ENCODE measurements around the gene OR9A2. TPM values are rescaled to one million over a fixed set of nuclear protein-coding genes. Genes with fewer than 3 reads are reported as not detected.
"Not testable (repeated sequence)": the region's sequence is repeated elsewhere in the genome, so short reads cannot be mapped to it uniquely, and the experiment has no call there.

OR9A2 gene
- total RNA-seq, 2 donors from 2014 or later = 0.24 TPM; not detected in 1

- Mint-ChIP-seq H3K27me3 (peaks cover 22% of the 10 kb centered on the region), H3K27ac (no peak overlapping the region), H3K4me1 (no peaks in the 10 kb centered on the region), H3K4me3 (no peak overlapping the region), H3K36me3 (ENCODE audit: low read depth) (no peaks in the 10 kb centered on the region), H3K9me3 (no peaks in the 10 kb centered on the region)
- ATAC-seq (replicated peaks) = no peak
These were observed 14.9 kb downstream of the OR9A2 start for GRCh38 chr7:143012001-143012400.

DNA sequence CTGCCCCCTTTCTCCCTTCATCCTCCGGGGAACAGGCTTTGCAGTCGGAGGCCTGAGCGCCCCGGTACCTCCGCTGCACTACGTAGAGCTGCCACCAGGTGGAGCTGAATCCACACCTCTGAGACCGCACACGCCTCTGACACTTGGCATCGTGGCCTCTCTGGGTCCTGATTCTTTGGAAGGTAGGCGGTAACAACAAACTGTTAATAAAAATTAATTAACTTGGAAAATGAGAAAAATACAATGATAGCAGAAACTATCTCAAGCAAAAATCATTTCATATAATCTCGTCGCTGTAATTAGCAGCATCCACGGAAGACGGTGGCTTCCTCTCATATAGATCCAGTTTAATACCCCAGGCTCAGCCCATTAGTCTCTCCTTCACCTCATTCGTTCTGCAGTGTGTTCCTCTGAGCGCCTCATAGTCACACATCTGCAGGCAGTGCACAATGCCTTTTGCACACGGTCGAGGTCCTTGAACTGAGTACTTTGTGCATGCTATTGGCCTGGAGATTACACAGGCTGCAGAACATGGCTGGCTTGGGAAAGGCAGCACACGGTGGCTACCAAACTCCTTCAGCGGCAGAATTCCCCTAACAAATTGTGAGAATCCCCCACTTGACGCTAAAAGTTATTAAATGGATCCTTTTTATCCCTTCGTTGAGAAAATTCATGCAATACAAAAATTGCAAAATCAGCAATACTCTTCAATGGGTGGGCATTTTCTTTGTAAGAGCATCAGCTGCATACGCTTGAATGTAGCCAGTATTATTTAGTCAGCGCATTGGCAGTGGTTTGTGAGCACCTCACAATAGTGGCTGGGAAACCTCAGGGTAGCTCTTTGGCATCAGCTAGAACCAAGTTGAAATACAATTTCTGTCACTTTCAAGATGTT lies 18.7 kb downstream of the OR9A2 start:
- H3K36me3 Mint-ChIP-seq (ENCODE audit: low read depth) = no peaks in the 10 kb centered on the region
- peak; percentile 88 for ATAC-seq (replicated peaks)
- peaks cover 3% of the 10 kb centered on the region for H3K4me1 Mint-ChIP-seq
- no peak overlapping the region for H3K27ac Mint-ChIP-seq
- no peaks in the 10 kb centered on the region for H3K9me3 Mint-ChIP-seq
- peaks cover 7% of the 10 kb centered on the region for H3K27me3 Mint-ChIP-seq
- no peak overlapping the region for H3K4me3 Mint-ChIP-seq

GRCh38 chr7:143005632-143006260 lies 21.2 kb downstream of the OR9A2 start:
- no peak for ATAC-seq (replicated peaks)

DNA sequence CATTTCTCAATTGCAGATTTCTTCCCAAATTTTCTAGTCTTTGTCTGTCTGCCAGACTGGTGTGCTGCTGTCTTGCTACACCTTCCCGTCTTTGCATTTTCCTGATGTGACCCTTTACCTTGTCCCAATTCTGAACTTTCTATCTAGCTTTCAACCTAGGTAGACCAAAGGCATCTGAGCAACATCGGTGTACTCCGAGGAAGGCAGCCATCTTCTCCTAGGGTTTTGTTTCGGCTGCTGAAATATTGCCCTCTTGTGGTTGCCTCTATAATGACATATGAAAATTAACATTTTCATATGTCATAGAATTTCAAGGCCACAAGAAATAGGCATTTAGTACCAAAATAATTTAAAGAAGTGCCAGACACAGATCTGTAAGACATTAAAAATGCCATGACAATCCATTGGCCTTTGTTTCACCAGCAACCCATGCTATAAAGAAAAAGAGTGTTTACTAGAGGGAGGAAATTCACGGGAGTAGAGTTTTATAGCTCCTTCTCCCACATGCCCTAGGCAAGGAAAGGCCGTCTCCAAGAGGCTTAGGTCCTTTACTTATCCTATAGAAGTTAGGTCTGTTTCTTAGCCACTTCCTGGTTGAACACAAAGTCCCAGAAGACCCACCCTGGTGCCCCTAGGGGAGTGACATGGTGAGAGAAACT lies 23.4 kb downstream of the OR9A2 start:
- ATAC-seq (replicated peaks) = peak; percentile 75
- Mint-ChIP-seq H3K4me3 (peak overlapping the region; percentile 71), H3K27me3 (peaks cover 3% of the 10 kb centered on the region), H3K36me3 (ENCODE audit: low read depth) (no peaks in the 10 kb centered on the region), H3K27ac (peak overlapping the region; percentile 63), H3K9me3 (no peaks in the 10 kb centered on the region), H3K4me1 (peaks cover 5% of the 10 kb centered on the region)

More at GRCh38 chr7:143005632-143006260, 21.2 kb downstream of the OR9A2 start:
- peaks cover 5% of the 10 kb centered on the region for H3K4me1 Mint-ChIP-seq
- no peak overlapping the region for H3K27ac Mint-ChIP-seq
- no peaks in the 10 kb centered on the region for H3K9me3 Mint-ChIP-seq
- no peaks in the 10 kb centered on the region for H3K36me3 Mint-ChIP-seq (ENCODE audit: low read depth)
- H3K27me3 Mint-ChIP-seq = peaks cover 3% of the 10 kb centered on the region
- no peak overlapping the region for H3K4me3 Mint-ChIP-seq

- Mint-ChIP-seq H3K4me3 (peak overlapping the region; percentile 71), H3K9me3 (no peaks in the 10 kb centered on the region), H3K27me3 (peaks cover 2% of the 10 kb centered on the region), H3K36me3 (ENCODE audit: low read depth) (no peaks in the 10 kb centered on the region), H3K4me1 (peaks cover 5% of the 10 kb centered on the region), H3K27ac (peak overlapping the region; percentile 63)
- ATAC-seq (replicated peaks) = no peak
These were observed 24.0 kb downstream of the OR9A2 start for GRCh38 chr7:143002898-143003297.

DNA sequence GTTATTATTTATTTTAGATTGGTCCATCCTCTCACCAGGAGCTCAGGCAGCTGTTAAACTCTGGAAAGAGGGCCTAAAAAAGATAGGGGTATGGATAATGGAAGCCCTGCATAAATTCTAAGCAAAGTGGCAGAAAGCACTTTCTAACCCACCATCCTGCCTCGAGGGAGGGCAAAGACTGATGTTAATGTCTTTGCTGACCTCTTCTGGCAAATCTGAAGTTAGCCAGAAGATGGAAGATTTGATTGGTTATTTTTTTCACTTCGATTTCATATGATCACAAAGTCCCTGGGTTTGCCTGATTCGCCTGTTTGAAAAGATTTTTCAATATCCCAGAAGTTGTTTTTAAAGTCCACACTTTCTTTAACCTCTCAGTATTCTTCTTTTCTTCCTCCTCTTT lies 24.8 kb downstream of the OR9A2 start:
- ATAC-seq (replicated peaks) = no peak
- H3K27me3 Mint-ChIP-seq = peaks cover 4% of the 10 kb centered on the region
- H3K9me3 Mint-ChIP-seq = no peaks in the 10 kb centered on the region
- H3K27ac Mint-ChIP-seq = no peak overlapping the region
- H3K4me1 Mint-ChIP-seq = peaks cover 5% of the 10 kb centered on the region
- H3K36me3 Mint-ChIP-seq (ENCODE audit: low read depth) = no peaks in the 10 kb centered on the region
- H3K4me3 Mint-ChIP-seq = no peak overlapping the region

- Mint-ChIP-seq H3K4me1 (peaks cover 5% of the 10 kb centered on the region), H3K9me3 (no peaks in the 10 kb centered on the region), H3K4me3 (no peak overlapping the region), H3K36me3 (ENCODE audit: low read depth) (no peaks in the 10 kb centered on the region), H3K27ac (no peak overlapping the region), H3K27me3 (peaks cover 4% of the 10 kb centered on the region)
- ATAC-seq (replicated peaks) = no peak
These were observed 26.3 kb downstream of the OR9A2 start for GRCh38 chr7:143000648-143001047.

DNA sequence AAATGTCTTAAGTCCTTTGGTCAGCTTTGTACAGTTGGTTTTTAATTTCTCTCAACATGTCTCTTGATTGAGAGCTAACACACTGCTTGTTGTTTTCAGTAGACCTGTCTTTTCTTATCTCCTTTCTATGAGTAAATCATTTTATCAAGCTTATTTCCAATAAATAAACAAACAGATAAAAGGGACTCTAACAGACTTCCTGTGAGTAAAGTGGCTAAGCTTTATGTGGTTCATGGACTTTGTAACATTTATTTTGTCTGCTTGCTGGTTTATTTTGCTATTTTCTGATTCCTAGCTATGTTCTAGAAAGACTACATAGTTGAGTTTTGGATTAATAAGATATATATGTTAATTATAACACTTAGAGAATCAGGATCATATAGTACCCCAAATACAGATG lies 27.1 kb downstream of the OR9A2 start:
- H3K36me3 Mint-ChIP-seq (ENCODE audit: low read depth) = no peaks in the 10 kb centered on the region

DNA sequence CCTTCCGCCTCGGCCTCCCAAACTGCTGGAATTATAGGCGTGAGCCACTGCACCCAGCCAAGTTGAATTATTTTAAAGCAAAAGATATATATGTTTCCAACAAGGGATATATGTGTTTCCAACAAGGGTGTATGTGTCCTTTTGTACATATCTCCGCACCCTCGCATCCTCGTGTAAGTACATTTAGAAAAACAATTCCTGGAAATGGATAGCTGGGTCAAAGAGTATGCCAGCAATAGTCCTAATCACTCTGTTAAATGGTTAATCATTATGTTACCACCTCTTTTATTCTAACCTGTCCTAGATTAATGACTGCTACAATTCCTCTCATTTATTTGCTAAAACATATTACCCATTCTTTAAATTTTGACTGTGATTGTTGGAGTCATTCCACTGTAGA lies 28.0 kb downstream of the OR9A2 start:
- Mint-ChIP-seq H3K36me3 (ENCODE audit: low read depth) (no peaks in the 10 kb centered on the region), H3K27ac (no peak overlapping the region), H3K4me3 (no peak overlapping the region), H3K9me3 (no peaks in the 10 kb centered on the region), H3K27me3 (peaks cover 4% of the 10 kb centered on the region), H3K4me1 (peaks cover 5% of the 10 kb centered on the region)
- ATAC-seq (replicated peaks) = no peak

More for the DNA sequence above, 27.1 kb downstream of the OR9A2 start:
- Mint-ChIP-seq H3K27ac (no peak overlapping the region), H3K4me1 (peaks cover 5% of the 10 kb centered on the region), H3K4me3 (no peak overlapping the region), H3K27me3 (peaks cover 4% of the 10 kb centered on the region), H3K9me3 (no peaks in the 10 kb centered on the region)
- no peak for ATAC-seq (replicated peaks)

- Mint-ChIP-seq H3K9me3 (no peaks in the 10 kb centered on the region), H3K4me3 (no peak overlapping the region), H3K27ac (no peak overlapping the region), H3K4me1 (no peaks in the 10 kb centered on the region), H3K27me3 (peaks cover 4% of the 10 kb centered on the region), H3K36me3 (ENCODE audit: low read depth) (no peaks in the 10 kb centered on the region)
- ATAC-seq (replicated peaks) = no peak
These were observed 29.4 kb downstream of the OR9A2 start for GRCh38 chr7:142997456-142997989.

DNA sequence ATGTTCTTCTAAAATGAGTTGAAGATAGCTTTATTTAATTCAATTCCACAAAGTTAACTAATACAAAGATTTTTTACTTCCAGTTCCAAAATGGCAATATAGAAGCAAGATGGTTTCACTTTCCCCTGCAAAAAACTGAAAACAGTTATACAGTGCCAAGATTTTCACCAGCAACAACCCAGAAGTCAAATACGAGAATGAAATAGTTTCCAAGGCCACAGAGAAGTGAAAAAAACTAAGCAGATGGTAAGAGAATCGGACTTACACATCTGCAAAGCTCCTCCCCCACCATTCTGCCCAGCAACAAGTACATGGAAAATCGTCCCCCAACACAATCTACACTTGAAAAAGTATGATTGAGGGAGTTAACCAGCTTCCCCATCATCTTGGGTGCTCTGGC lies 34.5 kb downstream of the OR9A2 start:
- no peak for ATAC-seq (replicated peaks)
- Mint-ChIP-seq H3K4me1 (no peaks in the 10 kb centered on the region), H3K36me3 (ENCODE audit: low read depth) (no peaks in the 10 kb centered on the region), H3K27me3 (peaks cover 9% of the 10 kb centered on the region), H3K9me3 (no peaks in the 10 kb centered on the region), H3K4me3 (no peak overlapping the region), H3K27ac (no peak overlapping the region)

- no peak for ATAC-seq (replicated peaks)
- Mint-ChIP-seq H3K4me3 (no peak overlapping the region), H3K27ac (no peak overlapping the region), H3K36me3 (ENCODE audit: low read depth) (no peaks in the 10 kb centered on the region), H3K4me1 (no peaks in the 10 kb centered on the region), H3K27me3 (peaks cover 20% of the 10 kb centered on the region), H3K9me3 (peaks cover 5% of the 10 kb centered on the region)
These were observed 42.6 kb downstream of the OR9A2 start for GRCh38 chr7:142984297-142984696.

DNA sequence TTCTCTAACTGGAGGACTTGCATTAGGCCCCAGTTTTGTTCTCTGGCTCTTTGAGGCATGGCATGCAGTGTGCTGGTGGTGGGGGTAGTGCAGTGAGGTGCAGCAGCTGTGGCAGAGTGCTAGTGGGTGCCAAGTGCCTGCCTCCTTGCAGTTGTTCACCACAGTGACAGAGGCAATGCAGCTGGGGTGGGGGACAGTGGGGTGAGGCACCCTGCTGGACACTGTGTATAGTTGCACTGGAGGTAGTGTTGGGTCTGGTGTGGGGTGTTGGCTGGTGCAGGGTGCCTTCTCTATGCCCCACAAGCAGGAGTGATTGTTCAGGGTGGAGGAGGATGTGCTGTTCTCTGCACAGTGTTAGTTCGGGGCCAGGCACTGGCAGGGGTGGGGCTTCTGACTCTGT lies 43.1 kb downstream of the OR9A2 start:
- no peak for ATAC-seq (replicated peaks)
- Mint-ChIP-seq H3K27ac (no peak overlapping the region), H3K36me3 (ENCODE audit: low read depth) (no peaks in the 10 kb centered on the region), H3K9me3 (peaks cover 5% of the 10 kb centered on the region), H3K27me3 (peaks cover 20% of the 10 kb centered on the region), H3K4me1 (no peaks in the 10 kb centered on the region), H3K4me3 (no peak overlapping the region)

GRCh38 chr7:142978402-142978801 lies 48.5 kb downstream of the OR9A2 start:
- ATAC-seq (replicated peaks); H3K4me1 Mint-ChIP-seq; H3K27ac Mint-ChIP-seq; H3K9me3 Mint-ChIP-seq; H3K27me3 Mint-ChIP-seq; H3K4me3 Mint-ChIP-seq; H3K36me3 Mint-ChIP-seq (ENCODE audit: low read depth): not testable (repeated sequence)
